NK-92 treated with Interleukin-12 subunit alpha and Interleukin-12 subunit beta, amount 100 ng/mL, for 24 hours (cell line): ENCODE measurements around the gene APOOL.
"Not testable (repeated sequence)": the region's sequence is repeated elsewhere in the genome, so short reads cannot be mapped to it uniquely, and the experiment has no call there.

Experiments used
- DNase-seq: peaks from one replicate; lab custom pipeline; 2025; lab: John Stamatoyannopoulos, UW

The APOOL gene, protein sequence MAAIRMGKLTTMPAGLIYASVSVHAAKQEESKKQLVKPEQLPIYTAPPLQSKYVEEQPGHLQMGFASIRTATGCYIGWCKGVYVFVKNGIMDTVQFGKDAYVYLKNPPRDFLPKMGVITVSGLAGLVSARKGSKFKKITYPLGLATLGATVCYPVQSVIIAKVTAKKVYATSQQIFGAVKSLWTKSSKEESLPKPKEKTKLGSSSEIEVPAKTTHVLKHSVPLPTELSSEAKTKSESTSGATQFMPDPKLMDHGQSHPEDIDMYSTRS

GRCh38 chrX:85003655-85004244 is at the start of gene APOOL:
TSS of gene APOOL (plus strand) at chrX:85003877. CDS start at chrX:85003913, 36 bp downstream.
- no peak for DNase-seq

DNA sequence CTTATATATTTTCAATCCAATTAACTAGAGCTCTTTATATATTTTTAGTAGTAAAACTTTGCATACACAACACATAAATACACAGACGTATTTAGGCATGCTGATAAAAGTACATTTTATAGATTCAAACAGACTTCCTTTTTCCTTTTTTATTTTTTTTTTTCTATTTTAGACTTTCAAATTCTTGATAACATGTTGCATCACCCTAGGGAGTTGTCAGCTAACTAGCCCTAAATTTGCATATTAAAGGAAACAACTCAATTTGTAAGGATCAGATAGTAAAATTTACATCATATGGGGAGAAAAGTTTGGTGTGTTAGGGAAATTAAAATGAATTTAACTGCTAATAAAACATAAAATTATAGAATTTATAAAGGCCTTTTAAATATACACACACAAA is 47.4 kb upstream of the APOOL start:
- no peak for DNase-seq

DNA sequence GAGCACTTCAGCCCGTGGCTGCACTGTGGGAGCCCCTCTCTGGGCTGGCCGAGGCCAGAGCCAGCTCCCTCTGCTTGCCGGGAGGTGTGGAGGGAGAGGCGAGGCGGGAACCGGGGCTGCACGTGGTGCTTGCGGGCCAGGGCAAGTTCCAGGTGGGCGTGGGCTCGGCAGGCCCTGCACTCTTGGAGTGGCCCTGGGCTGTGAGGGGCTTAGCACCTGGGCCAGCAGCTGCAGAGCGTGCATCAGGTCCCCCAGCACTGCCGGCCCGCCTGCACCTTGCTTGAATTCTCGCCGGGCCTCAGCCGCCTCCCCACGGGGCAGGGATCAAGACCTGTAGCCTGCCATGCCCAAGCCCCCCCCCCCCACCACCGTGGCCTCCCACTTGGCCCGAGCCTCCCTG is 28.9 kb upstream of the APOOL start:
- DNase-seq = no peak

DNA sequence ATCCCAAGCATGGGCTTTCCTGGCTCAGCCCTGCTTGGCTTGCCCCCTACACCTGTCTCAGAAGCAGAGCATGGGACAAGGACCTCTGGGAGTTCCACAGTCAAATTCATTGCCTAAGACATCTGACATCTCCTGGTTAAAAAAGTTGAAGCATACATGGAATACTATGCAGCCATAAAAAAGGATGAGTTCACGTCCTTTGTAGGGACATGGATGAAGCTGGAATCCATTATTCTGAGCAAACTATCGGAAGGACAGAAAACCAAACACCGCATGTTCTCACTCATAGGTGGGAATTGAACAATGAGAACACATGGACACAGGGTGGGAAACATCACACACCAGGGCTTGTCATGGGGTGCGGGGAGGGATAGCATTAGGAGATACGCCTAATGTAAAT is 11.9 kb upstream of the APOOL start:
- not testable (repeated sequence) for DNase-seq

DNA sequence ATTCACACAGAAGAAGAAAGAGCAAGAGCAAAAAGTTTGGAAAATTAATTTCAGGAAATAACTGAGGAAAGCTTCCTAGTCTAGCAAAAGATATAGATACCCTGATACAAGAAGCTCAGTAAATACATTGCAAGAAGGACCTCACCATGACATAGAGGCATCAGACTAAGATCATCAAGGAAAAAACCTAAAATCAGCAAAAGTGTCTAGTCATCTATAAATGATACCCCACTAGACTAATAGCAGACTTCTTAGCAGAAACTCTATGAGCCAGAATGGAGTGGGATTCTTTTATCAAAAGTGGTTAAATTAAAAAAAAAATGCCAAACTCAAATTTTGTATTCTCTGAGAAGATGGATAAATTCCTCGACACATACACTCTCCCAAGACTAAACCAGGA is 10.5 kb upstream of the APOOL start:
- DNase-seq = no peak

GRCh38 chrX:85001344-85001743 is 2.3 kb upstream of the APOOL start:
- DNase-seq = no peak

GRCh38 chrX:85004255-85004654 is 578 bp downstream of the APOOL start:
- no peak for DNase-seq

GRCh38 chrX:85012098-85012497 is 8.4 kb downstream of the APOOL start:
- DNase-seq = no peak

GRCh38 chrX:85015351-85015750 is 11.7 kb downstream of the APOOL start:
- not testable (repeated sequence) for DNase-seq

- no peak for DNase-seq
Observed at GRCh38 chrX:85017721-85018120, 14.0 kb downstream of the APOOL start.

DNA sequence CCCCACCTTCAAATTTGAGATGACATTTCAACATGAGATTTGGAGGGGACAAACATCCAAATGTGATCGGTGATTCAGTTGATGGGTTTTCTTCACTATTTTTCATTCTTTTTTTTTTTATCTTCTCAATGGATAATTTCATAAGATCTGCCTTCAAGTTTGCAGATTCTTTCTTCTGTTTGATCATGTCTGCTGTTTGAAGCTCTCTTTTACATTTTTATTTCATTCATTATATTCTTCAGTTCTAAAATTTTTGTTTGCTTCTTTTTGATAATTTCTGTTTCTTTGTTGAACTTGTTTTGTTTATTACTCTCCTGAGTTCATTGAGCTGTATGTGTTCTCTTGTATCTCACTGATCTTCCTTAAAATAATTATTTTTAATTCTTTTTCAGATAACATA is 14.8 kb downstream of the APOOL start:
- no peak for DNase-seq

GRCh38 chrX:85020216-85020615 is 16.5 kb downstream of the APOOL start:
- no peak for DNase-seq

GRCh38 chrX:85024044-85024443 is 20.4 kb downstream of the APOOL start:
- DNase-seq = no peak

- DNase-seq = no peak
Observed at GRCh38 chrX:85024562-85024961, 20.9 kb downstream of the APOOL start.

- DNase-seq = no peak
Observed at GRCh38 chrX:85026170-85026569, 22.5 kb downstream of the APOOL start.

GRCh38 chrX:85029043-85029442 is 25.4 kb downstream of the APOOL start:
- no peak for DNase-seq

DNA sequence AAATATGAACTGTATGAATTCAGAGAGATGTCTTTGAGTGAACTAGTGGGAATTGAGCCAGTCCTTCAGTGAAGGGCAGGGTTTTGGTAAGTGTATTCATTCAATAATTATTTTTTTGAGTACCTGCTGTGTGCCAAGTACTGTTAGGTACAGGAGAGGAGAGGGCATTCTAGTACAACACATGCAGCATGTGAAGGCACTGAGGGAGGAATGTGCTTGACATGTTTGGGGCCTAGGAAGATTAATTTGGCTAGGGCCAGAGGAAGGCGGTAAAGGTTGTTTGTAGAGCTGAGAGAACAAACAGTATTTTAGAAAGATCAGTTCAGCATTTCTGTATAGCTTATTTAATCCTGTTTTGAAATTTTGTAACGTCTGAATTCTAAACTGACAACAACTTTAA is 27.8 kb downstream of the APOOL start:
- DNase-seq = no peak

GRCh38 chrX:85037114-85037513 is 33.4 kb downstream of the APOOL start:
- DNase-seq = no peak

DNA sequence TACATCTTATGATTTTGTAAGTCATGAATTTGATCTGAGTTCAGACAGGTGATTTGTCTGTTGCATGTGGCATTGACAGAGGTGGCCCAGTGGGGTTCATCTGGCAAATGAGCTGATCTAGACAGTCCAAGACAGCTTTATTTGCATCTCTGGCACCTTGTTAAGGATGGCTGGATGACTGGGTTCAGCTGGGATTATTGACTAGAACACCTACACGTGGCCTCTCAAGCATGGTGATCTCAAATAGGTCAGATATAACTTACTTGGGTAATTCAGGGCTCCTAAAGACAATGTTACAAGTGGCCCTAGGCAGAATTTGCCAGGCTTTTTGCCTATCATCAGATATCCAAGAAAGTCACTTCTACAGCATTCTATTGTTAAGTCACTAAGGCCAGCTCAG is 48.0 kb downstream of the APOOL start:
- DNase-seq = no peak

DNA sequence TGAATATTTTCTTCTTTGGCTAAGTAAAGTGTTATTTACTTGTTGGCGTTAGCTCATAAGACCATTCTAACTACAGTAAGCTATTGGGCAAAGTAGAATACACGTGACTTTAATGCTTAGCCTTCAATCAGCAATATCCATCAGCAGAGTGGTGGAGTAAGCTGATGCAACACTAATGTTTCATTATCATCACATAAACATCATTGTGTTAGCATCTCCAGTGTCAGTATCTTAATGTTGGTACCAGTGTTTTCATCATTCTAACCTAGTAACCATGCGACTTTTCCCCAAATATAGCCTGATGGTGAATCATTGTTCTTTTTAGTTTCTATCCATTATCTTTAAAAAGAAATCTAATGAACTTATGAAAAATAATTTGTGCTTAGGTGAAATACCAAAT is 48.5 kb downstream of the APOOL start:
- no peak for DNase-seq

DNA sequence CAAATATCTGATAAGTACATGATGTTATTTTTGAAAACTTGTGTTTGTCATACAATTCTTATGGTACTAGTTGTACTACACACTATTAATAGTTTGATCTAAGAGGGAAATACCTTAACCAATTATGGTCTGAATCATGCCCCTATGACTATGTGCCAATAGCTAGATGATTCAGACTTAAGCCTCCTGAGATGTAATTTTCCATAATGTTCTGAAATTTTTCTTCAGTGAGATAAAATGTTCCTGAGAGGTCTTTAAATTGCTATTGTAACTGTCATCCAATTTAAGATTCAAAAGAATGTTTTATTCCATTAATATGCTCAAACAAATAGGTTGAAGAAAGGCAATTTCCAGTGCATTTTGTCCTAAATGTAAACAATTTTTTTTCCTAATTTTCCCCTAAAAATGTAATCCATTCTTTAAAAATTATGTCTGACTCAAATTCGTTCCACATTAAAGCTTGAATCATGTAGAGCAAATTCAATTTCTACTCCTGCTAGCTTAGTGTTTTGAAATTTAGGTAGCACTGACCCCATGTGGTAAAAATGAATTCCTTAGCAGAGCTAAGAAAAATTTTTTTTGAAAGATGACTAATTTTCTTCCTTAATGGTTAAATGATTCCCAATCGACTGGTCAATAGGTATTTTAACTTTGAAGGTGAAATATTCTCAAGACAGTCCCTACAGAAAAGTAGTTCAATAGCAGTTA is 49.1 kb downstream of the APOOL start:
- DNase-seq = no peak

GRCh38 chrX:85065512-85066198 is 62.0 kb downstream of the APOOL start:
- DNase-seq = no peak

- not testable (repeated sequence) for DNase-seq
Observed at GRCh38 chrX:85077247-85077646, 73.6 kb downstream of the APOOL start.
